H9 (cell line): ENCODE data around the gene DSCAM. TPM values are rescaled to one million over a fixed set of nuclear protein-coding genes. Genes with fewer than 3 reads are reported as not detected.

ENCODE experiments used
- DNase-seq: peaks from one replicate; pipeline ENCODE4 v3.0.0-alpha.2; 2017
- H2AFZ ChIP-seq: one replicate; pipeline ENCODE4 v1.6.1; 2013; ENCODE audit warnings: mild to moderate bottlenecking, low read length, control low read depth, moderate library complexity
- H2AK5ac ChIP-seq: 2 replicates; pipeline ENCODE4 v1.6.1; 2013; ENCODE audit warnings: low read length, control low read depth, mixed read lengths; ENCODE audit not compliant: insufficient read length
- H2BK120ac ChIP-seq: one replicate; pipeline ENCODE4 v1.6.1; 2013; ENCODE audit warnings: low read depth, mild to moderate bottlenecking, low read length, control low read depth, inconsistent platforms; ENCODE audit not compliant: poor library complexity, severe bottlenecking
- H2BK12ac ChIP-seq: 2 replicates; pipeline ENCODE4 v1.6.1; 2013; ENCODE audit warnings: low read length, control low read depth, mixed read lengths, low read depth; ENCODE audit not compliant: insufficient read length
- H2BK15ac ChIP-seq: 2 replicates; pipeline ENCODE4 v1.6.1; 2013; ENCODE audit warnings: low read depth, low read length, control low read depth
- H2BK20ac ChIP-seq: one replicate; pipeline ENCODE4 v1.6.1; 2013; ENCODE audit warnings: low read depth, mild to moderate bottlenecking, low read length, control low read depth, inconsistent platforms; ENCODE audit not compliant: poor library complexity, severe bottlenecking
- H2BK5ac ChIP-seq: 2 replicates; pipeline ENCODE4 v1.6.1; 2013; ENCODE audit warnings: low read length, control low read depth, mixed read lengths; ENCODE audit not compliant: insufficient read length
- H3K14ac ChIP-seq: 2 replicates; pipeline ENCODE4 v1.6.1; 2013; ENCODE audit warnings: low read length, control low read depth; ENCODE audit not compliant: insufficient read depth
- H3K18ac ChIP-seq: 2 replicates; pipeline ENCODE4 v1.6.1; 2013; ENCODE audit warnings: low read depth, mild to moderate bottlenecking, mixed read lengths, low read length, control low read depth; ENCODE audit not compliant: insufficient read length
- H3K23ac ChIP-seq: 2 replicates; pipeline ENCODE4 v1.6.1; 2013; ENCODE audit warnings: low read length, control low read depth, mixed read lengths, low read depth; ENCODE audit not compliant: insufficient read length
- H3K23me2 ChIP-seq: 2 replicates; pipeline ENCODE4 v1.6.1; 2013; ENCODE audit warnings: low read depth, mild to moderate bottlenecking, mixed read lengths, low read length, control low read depth; ENCODE audit not compliant: insufficient read length, poor library complexity, severe bottlenecking
- H3K27ac ChIP-seq: 2 replicates; pipeline ENCODE4 v1.5.1; 2013; ENCODE audit warnings: low read length, control low read depth, mixed read lengths, low read depth; ENCODE audit not compliant: insufficient read length
- H3K27me3 ChIP-seq: 2 replicates; pipeline ENCODE4 v1.6.1; 2013; ENCODE audit warnings: low read length, control low read depth, inconsistent platforms; ENCODE audit not compliant: insufficient read depth
- H3K4ac ChIP-seq: 2 replicates; pipeline ENCODE4 v1.6.1; 2013; ENCODE audit warnings: low read depth, mild to moderate bottlenecking, control low read depth, inconsistent platforms, low read length, moderate library complexity
- H3K4me1 ChIP-seq: 2 replicates; pipeline ENCODE4 v1.6.1; 2013; ENCODE audit warnings: low read length, control low read depth, inconsistent platforms; ENCODE audit not compliant: insufficient read depth
- H3K4me2 ChIP-seq: 2 replicates; pipeline ENCODE4 v1.6.1; 2013; ENCODE audit warnings: low read length, control low read depth, mixed read lengths; ENCODE audit not compliant: insufficient read length, insufficient read depth
- H3K56ac ChIP-seq: 2 replicates; pipeline ENCODE4 v1.6.1; 2013; ENCODE audit warnings: low read depth, mild to moderate bottlenecking, mixed read lengths, low read length, control low read depth; ENCODE audit not compliant: insufficient read length
- H3K79me1 ChIP-seq: 2 replicates; pipeline ENCODE4 v1.6.1; 2013; ENCODE audit warnings: low read depth, mild to moderate bottlenecking, moderate library complexity, low read length, control low read depth, inconsistent platforms; ENCODE audit not compliant: insufficient read depth, poor library complexity, severe bottlenecking
- H3K79me2 ChIP-seq: 2 replicates; pipeline ENCODE4 v1.6.1; 2013; ENCODE audit warnings: low read length, control low read depth, inconsistent platforms; ENCODE audit not compliant: insufficient read depth
- H3K9ac ChIP-seq: 2 replicates; pipeline ENCODE4 v1.6.1; 2013; ENCODE audit warnings: low read length, control low read depth, mixed read lengths; ENCODE audit not compliant: insufficient read length; ENCODE audit errors: extremely low read depth
- H3K9me3 ChIP-seq: one replicate; pipeline ENCODE4 v1.6.1; 2013; ENCODE audit warnings: low read depth, low read length, inconsistent platforms; ENCODE audit not compliant: control insufficient read depth
- H3T11ph ChIP-seq: one replicate; pipeline ENCODE4 v1.6.1; 2013; ENCODE audit warnings: mild to moderate bottlenecking, low read length, control low read depth, inconsistent platforms
- H4K20me1 ChIP-seq: one replicate; pipeline ENCODE4 v1.6.1; 2013; ENCODE audit not compliant: control insufficient read depth, insufficient read length, insufficient read depth
- H4K5ac ChIP-seq: 2 replicates; pipeline ENCODE4 v1.6.1; 2013; ENCODE audit warnings: low read depth, mild to moderate bottlenecking, mixed read lengths, low read length, control low read depth; ENCODE audit not compliant: insufficient read length
- H4K8ac ChIP-seq: replicated peaks from 2 replicates; pipeline ENCODE4 v1.6.1; 2013; ENCODE audit warnings: low read length, control low read depth, mixed read lengths, low read depth; ENCODE audit not compliant: insufficient read length
- H4K91ac ChIP-seq: 2 replicates; pipeline ENCODE4 v1.6.1; 2013; ENCODE audit warnings: low read depth, mild to moderate bottlenecking, moderate library complexity, mixed read lengths, low read length, control low read depth; ENCODE audit not compliant: insufficient read length
- H3K27ac Mint-ChIP-seq, 3 experiments: 2 replicates in 2 of 3; 3 replicates in 1 of 3; pipeline ENCODE4 v1.8.0; 2020 to 2021; ENCODE audit warnings: mixed read lengths in 3 of 3, mild to moderate bottlenecking in 1 of 3, moderate library complexity in 1 of 3
- H3K27me3 Mint-ChIP-seq: 2 replicates; pipeline ENCODE4 v1.8.0; 2021; ENCODE audit warnings: low read depth, mild to moderate bottlenecking, moderate library complexity, mixed read lengths
- H3K36me3 Mint-ChIP-seq, 3 experiments: 2 replicates in 2 of 3; 3 replicates in 1 of 3; pipeline ENCODE4 v1.8.0; 2020 to 2021; ENCODE audit warnings: low read depth in 3 of 3, mixed read lengths in 3 of 3; ENCODE audit not compliant: insufficient read depth in 1 of 3
- H3K4me1 Mint-ChIP-seq, 2 experiments: 2 replicates each; pipeline ENCODE4 v1.8.0; 2020; ENCODE audit warnings: mixed read lengths in 2 of 2
- H3K4me3 Mint-ChIP-seq, 2 experiments: 2 replicates in 1 of 2; 3 replicates in 1 of 2; pipeline ENCODE4 v1.8.0; 2020 to 2021; ENCODE audit warnings: mild to moderate bottlenecking in 2 of 2, mixed read lengths in 2 of 2, moderate library complexity in 1 of 2
- H3K9me3 Mint-ChIP-seq, 2 experiments: 2 replicates in 1 of 2; 3 replicates in 1 of 2; pipeline ENCODE4 v1.8.0; 2020; ENCODE audit warnings: mild to moderate bottlenecking in 2 of 2, mixed read lengths in 2 of 2, moderate library complexity in 1 of 2
- WGBS: extraction: QIAGEN DNeasy Blood & Tissue Kit; methylation state at CpG from one replicate; pipeline ENCODE4 v1.1.7; 2013; ENCODE audit warnings: missing lambda C conversion rate, low lambda C conversion rate, mixed read lengths; ENCODE audit not compliant: insufficient read length; ENCODE audit errors: extremely low coverage; 5-methylcytosine and 5-hydroxymethylcytosine counted together
- total RNA-seq: library from RNA; stranded (reverse); gene quantifications from 2 replicates; pipeline ENCODE4 v1.2.1, GENCODE V29; 2021
- TF ChIP-seq, protein P1 (sequence below): fragments of 200-600 bp; sonication (generic); conservative IDR thresholded peaks from 3 replicates; pipeline ENCODE4 v1.8.0; 2021; ENCODE audit warnings: antibody characterized with exemption, mild to moderate bottlenecking

The DSCAM gene
- total RNA-seq, 1 experiment from 2014 or later = 0.17 TPM

DNA sequence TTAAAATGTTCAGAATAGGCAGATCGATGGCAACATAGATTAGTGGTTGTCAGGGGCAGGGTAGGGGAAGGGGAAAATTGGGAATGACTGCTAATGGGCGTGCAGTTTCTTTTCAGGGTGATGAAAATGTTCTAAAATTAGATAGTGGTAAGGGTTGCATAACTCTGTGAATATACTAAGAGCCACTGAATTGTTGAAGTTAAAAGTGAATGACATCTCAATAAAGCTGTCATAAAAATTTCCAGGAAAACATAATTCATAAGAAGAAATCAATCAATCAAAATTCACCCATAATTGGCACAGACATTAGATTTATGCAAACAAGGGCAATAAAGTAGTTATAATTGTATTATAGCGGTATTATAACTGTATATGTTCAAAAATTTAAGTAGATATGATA lies 751.5 kb downstream of the DSCAM start:
- Histone ChIP-seq H3K9me3 (no peaks in the 10 kb centered on the region), H3K4me2 (no peak overlapping the region), H2BK15ac (no peak overlapping the region), H3K4ac (no peak overlapping the region), H3K9ac (no peak overlapping the region), H3K23ac (no peak overlapping the region), H4K91ac (no peak overlapping the region), H2BK12ac (no peak overlapping the region), H2AFZ (no peak overlapping the region), H4K20me1 (no peaks in the 10 kb centered on the region), H3K27me3 (no peaks in the 10 kb centered on the region), H3T11ph (no peak overlapping the region), H3K4me1 (no peaks in the 10 kb centered on the region), H2BK120ac (no peak overlapping the region), H4K8ac (no peak overlapping the region), H3K79me1 (no peaks in the 10 kb centered on the region), H3K23me2 (no peaks in the 10 kb centered on the region), H3K27ac (no peak overlapping the region), H3K56ac (no peak overlapping the region), H3K14ac (no peak overlapping the region), H2AK5ac (no peak overlapping the region), H2BK5ac (no peak overlapping the region), H3K18ac (no peak overlapping the region), H2BK20ac (no peak overlapping the region), H3K79me2 (no peaks in the 10 kb centered on the region), H4K5ac (no peak overlapping the region)
- peaks cover 14 to 18% of the 10 kb centered on the region in 2 experiments for H3K9me3 Mint-ChIP-seq
- H3K27ac Mint-ChIP-seq = no peak overlapping the region
- H3K36me3 Mint-ChIP-seq = peaks cover 0 to 6% (median 4%) of the 10 kb centered on the region in 3 experiments; a peak in 3 of 7 replicates
- TF ChIP-seq, protein P1, sequence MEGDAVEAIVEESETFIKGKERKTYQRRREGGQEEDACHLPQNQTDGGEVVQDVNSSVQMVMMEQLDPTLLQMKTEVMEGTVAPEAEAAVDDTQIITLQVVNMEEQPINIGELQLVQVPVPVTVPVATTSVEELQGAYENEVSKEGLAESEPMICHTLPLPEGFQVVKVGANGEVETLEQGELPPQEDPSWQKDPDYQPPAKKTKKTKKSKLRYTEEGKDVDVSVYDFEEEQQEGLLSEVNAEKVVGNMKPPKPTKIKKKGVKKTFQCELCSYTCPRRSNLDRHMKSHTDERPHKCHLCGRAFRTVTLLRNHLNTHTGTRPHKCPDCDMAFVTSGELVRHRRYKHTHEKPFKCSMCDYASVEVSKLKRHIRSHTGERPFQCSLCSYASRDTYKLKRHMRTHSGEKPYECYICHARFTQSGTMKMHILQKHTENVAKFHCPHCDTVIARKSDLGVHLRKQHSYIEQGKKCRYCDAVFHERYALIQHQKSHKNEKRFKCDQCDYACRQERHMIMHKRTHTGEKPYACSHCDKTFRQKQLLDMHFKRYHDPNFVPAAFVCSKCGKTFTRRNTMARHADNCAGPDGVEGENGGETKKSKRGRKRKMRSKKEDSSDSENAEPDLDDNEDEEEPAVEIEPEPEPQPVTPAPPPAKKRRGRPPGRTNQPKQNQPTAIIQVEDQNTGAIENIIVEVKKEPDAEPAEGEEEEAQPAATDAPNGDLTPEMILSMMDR = no peak
- H3K4me3 Mint-ChIP-seq = no peak overlapping the region
- H3K27me3 Mint-ChIP-seq = peaks cover 5% of the 10 kb centered on the region
- H3K4me1 Mint-ChIP-seq = no peaks in the 10 kb centered on the region
- no CpG with 5 or more reads among the region's 3 CpGs for WGBS
- DNase-seq = no peak
